Tongue (tissue), 2 donors: ENCODE results near the gene TRABD. TPM values are rescaled to one million over a fixed set of nuclear protein-coding genes. Genes with fewer than 3 reads are reported as not detected.

Source experiments
- DNase-seq: peaks from one replicate; pipeline ENCODE4 v3.0.0-alpha.2; 2015
- total RNA-seq: library from RNA; depleted of rRNA; stranded (reverse); fragments of >200 nt; gene quantifications from one replicate; pipeline ENCODE4 v1.2.3, GENCODE V29; 2014

The TRABD gene
- total RNA-seq, 1 donor from 2014 or later = 18.5 TPM

GRCh38 chr22:50173983-50174355 is 11.7 kb upstream of the TRABD start:
- DNase-seq = no peak

GRCh38 chr22:50174382-50175190 is 11.1 kb upstream of the TRABD start:
- DNase-seq = no peak

DNA sequence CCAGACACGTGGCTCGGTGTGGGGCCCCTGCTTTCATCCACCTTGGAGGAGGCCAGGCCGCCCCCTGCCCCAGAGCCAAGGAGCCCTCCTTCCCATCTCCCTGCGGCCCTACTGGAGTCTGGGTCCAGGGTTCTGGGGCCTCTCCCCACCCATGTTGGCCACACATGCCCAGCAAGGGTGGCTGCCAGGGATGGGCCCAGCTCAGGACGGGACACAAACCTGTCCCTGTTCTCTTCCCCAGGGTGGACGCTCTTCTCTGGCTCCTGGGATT is 10.6 kb upstream of the TRABD start:
- DNase-seq = no peak

DNA sequence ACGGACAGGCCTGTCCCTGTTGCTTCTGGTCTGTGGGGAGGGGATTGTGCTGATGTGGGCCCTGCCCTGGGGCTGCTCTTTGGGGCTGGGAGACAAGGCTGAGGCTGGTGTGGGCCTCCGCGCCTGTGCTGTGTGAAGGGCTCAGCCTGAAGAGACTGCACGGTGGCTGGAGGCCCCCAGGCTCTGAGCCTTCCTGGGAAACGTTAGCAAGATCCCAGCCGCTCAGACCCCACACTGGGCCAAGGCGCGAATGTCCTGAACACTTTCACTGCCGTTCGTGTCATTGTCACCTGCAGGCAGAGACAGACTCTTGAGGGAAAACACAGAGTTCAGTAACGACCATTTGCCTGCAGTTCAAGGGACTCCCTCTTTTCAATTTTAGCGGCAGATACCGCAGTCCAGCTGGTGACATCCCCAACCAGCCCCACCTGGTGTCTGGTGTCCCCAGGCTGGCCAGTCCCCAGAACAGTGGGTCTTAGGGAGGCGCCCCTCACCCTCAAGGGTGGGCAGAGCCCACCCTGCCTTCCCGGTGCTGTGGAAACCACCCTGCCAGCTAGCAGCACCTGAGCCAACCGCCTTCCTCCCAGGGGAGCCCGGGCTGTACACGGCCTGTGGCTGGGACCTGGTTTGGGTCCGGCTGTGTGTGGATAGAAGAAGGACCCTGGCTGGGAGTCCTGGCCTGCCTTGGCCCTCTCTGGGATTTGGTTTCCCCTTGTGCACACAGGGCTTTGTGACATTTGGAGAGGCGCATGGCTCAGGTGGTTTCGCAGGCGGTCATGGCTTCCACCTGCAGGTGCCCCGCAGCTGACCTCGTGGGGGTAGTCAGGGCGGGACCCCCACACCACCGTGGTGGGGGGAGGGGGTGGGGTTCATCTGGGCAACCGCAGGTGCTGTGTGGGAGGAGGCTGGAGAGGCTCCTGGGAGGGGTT is 9.5 kb upstream of the TRABD start:
- no peak for DNase-seq

GRCh38 chr22:50176850-50177536 is 8.7 kb upstream of the TRABD start:
- no peak for DNase-seq

- no peak for DNase-seq
These were observed 7.9 kb upstream of the TRABD start for GRCh38 chr22:50177537-50178470.

DNA sequence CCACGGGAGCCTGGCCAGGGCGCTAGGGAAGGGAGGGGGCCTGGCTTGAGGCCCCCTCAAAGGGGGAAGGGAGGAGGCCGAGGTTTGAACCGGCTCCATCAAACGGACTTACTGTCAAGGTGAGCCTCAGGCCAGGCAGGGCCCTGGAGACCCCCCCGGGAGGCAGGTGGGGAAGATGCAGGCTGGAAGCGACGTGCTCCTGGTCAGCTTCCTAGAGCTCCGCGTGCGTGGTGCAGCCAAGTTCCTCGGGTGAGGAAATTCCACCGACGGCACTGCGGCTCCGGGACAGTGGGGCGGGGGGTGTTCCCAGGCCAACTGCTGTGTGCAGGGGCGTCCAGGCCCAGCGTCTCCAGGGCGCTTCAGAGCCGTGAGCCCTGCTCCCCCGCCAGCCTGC is 7.2 kb upstream of the TRABD start:
- no peak for DNase-seq

GRCh38 chr22:50178871-50179869 is 6.5 kb upstream of the TRABD start:
- no peak for DNase-seq

- no peak for DNase-seq
These were observed 5.6 kb upstream of the TRABD start for GRCh38 chr22:50179937-50180726.

- no peak for DNase-seq
These were observed 4.8 kb upstream of the TRABD start for GRCh38 chr22:50180727-50181521.

GRCh38 chr22:50182176-50183081 is 3.3 kb upstream of the TRABD start:
- no peak for DNase-seq

GRCh38 chr22:50183141-50183971 is 2.4 kb upstream of the TRABD start:
- no peak for DNase-seq

GRCh38 chr22:50184004-50184901 is 1.5 kb upstream of the TRABD start:
- DNase-seq = peak; percentile 64

GRCh38 chr22:50184902-50185374 is 775 bp upstream of the TRABD start:
- no peak for DNase-seq

DNA sequence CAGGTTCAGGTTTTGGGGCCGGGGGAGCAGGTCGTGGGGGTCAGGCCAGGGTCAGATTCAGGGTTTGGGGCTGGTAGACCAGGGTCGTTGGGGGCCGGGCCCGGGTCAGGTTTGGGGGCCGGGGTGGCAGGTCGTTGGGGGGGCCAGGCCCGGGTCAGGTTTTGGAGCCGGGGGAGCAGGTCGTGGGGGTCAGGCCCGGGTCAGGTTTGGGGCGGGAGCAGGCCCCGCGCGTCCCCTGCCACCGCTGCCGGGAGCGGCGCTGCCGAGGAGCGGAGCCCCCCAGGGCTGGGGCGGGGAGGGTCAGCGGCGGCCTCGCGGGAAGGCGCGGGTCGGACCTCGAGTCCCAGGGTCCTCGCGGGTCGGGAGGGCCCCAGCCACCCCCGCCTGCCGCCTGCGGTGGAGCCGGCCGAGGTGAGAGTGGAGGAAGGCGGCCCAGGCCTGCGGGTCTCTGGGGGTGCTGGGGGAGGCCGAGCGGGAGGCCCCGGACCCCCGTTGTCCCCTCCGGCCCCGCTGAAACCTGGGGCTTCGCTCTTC is 535 bp downstream of the TRABD start:
- DNase-seq = no peak
